B cell (primary cell): ENCODE measurements around the gene PI4KA.
"Not testable (repeated sequence)": the region's sequence is repeated elsewhere in the genome, so short reads cannot be mapped to it uniquely, and the experiment has no call there.

ENCODE experiments used
- EZH2 ChIP-seq: IDR thresholded peaks from 2 replicates; pipeline ENCODE4 v1.6.1; 2012; ENCODE audit warnings: borderline replicate concordance, low read depth, mild to moderate bottlenecking, moderate library complexity, low read length; ENCODE audit not compliant: insufficient read depth, poor library complexity, severe bottlenecking
- TF ChIP-seq, protein P1 (sequence below): fragments of 200-600 bp; IDR thresholded peaks from one replicate; pipeline ENCODE4 v1.8.0; 2022; ENCODE audit warnings: antibody characterized with exemption, mild to moderate bottlenecking

DNA sequence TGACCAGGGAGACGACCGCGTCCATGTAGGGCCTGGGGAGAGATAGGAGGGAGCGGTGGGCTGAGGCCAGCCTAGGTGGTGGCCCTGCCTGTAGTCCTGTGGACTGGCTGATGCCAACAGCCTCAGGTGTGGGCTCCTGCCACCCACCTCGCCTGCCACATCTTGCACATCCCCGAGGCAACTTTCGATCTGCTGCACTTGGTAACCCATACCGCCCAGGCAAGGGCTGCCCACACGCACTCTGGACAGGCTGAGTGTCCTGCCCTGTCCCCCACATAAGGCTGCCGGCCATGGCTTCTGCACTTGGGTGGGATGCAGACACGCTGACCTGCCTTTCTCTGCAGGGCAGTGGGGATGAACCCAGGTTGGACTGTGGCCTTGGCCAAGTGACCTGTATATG, 148.6 kb downstream of the PI4KA start:
- TF ChIP-seq, protein P1, sequence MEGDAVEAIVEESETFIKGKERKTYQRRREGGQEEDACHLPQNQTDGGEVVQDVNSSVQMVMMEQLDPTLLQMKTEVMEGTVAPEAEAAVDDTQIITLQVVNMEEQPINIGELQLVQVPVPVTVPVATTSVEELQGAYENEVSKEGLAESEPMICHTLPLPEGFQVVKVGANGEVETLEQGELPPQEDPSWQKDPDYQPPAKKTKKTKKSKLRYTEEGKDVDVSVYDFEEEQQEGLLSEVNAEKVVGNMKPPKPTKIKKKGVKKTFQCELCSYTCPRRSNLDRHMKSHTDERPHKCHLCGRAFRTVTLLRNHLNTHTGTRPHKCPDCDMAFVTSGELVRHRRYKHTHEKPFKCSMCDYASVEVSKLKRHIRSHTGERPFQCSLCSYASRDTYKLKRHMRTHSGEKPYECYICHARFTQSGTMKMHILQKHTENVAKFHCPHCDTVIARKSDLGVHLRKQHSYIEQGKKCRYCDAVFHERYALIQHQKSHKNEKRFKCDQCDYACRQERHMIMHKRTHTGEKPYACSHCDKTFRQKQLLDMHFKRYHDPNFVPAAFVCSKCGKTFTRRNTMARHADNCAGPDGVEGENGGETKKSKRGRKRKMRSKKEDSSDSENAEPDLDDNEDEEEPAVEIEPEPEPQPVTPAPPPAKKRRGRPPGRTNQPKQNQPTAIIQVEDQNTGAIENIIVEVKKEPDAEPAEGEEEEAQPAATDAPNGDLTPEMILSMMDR, result not testable (repeated sequence)
- not testable (repeated sequence) for TF ChIP-seq EZH2
